Peyer's patch (tissue), 4 donors: ENCODE results near the gene CLEC4G. TPM values are rescaled to one million over a fixed set of nuclear protein-coding genes. Genes with fewer than 3 reads are reported as not detected.

Source experiments
- DNase-seq, 3 donors: peaks; one replicate each; pipeline ENCODE4 v3.0.0-alpha.2; 2017 to 2019
- H3K27ac ChIP-seq, 4 donors: fragments of 200-600 bp; sonication (generic); one replicate each; pipeline ENCODE4 v1.5.1; 2016 to 2019
- H3K27me3 ChIP-seq, 2 donors: fragments of 200-600 bp; sonication (generic); one replicate each; pipeline ENCODE4 v1.5.1; 2019
- H3K36me3 ChIP-seq, 3 donors: fragments of 200-600 bp; sonication (generic); one replicate each; pipeline ENCODE4 v1.5.1; 2016 to 2019
- H3K4me1 ChIP-seq, 4 donors: fragments of 200-600 bp; sonication (generic); one replicate each; pipeline ENCODE4 v1.5.1; 2016 to 2019
- H3K4me3 ChIP-seq, 4 donors: fragments of 200-600 bp; sonication (generic); 1 replicate in 3 of 4; 2 replicates in 1 of 4; pipeline ENCODE4 v1.5.1; 2016 to 2019; ENCODE audit warnings: mild to moderate bottlenecking in 1 of 4
- H3K9me3 ChIP-seq, 4 donors: fragments of 200-600 bp; sonication (generic); one replicate each; pipeline ENCODE4 v1.5.1; 2016 to 2019; ENCODE audit warnings: mild to moderate bottlenecking in 1 of 4
- CTCF ChIP-seq, 6 experiments: fragments of 450-650 bp in 4 of 6; fragments of 200-600 bp in 2 of 6; sonication (generic) in 1 of 6; IDR thresholded peaks; one replicate each; pipeline ENCODE4 v1.5.1; 2017 to 2019; ENCODE audit warnings: antibody characterized with exemption in 6 of 6, mild to moderate bottlenecking in 3 of 6, moderate library complexity in 1 of 6
- POLR2A ChIP-seq, 2 donors: fragments of 450-650 bp; IDR thresholded peaks; one replicate each; pipeline ENCODE4 v1.5.1; 2017; ENCODE audit warnings: antibody characterized with exemption in 2 of 2, mild to moderate bottlenecking in 2 of 2, moderate library complexity in 2 of 2
- total RNA-seq, 4 donors: library from RNA; depleted of rRNA; stranded (reverse); fragments of >200 nt; gene quantifications; one replicate each; pipeline ENCODE4 v1.1.0, GENCODE V29; 2016

The CLEC4G gene
- total RNA-seq, 4 donors from 2014 or later, result 1.1 TPM; not detected in 3

DNA sequence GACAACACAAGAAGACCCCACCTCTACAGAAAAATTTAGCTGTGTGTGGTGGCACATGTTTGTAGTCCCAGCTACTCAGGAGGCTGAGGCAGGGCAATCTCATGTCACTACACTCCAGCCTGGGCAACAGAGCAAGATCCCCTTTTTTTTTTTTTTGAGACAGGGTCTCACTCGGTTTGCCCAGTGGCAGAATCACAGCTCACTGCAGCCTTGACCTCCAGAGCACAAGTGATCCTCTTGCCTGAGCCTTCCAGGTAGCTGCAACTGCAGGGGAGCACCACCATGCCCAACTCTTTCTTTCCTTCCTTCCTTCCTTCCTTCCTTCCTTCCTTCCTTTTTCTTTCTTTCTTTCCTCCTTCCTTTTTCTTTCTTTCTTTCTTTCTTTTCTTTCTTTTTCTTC is 4.2 kb upstream of the CLEC4G start:
- Histone ChIP-seq H3K4me1 (no peaks in the 10 kb centered on the region), H3K9me3 (no peaks in the 10 kb centered on the region)
- TF ChIP-seq POLR2A (IDR thresholded peaks at IDR 0.05) (no peak), CTCF (IDR thresholded peaks at IDR 0.05) (no peak)

GRCh38 chr19:7734220-7735203 is 2.6 kb upstream of the CLEC4G start:
- Histone ChIP-seq H3K4me1 (peaks cover 0 to 11% (median 3%) of the 10 kb centered on the region in 4 donors), H3K4me3 (no peak overlapping the region), H3K9me3 (no peaks in the 10 kb centered on the region), H3K27me3 (peaks cover 0 to 16% of the 10 kb centered on the region in 2 donors), H3K36me3 (no peaks in the 10 kb centered on the region), H3K27ac (no peak overlapping the region)
- DNase-seq, result peak in 1 of 3 donors; percentile 24
- TF ChIP-seq POLR2A (IDR thresholded peaks at IDR 0.05), result no peak
- no peak for TF ChIP-seq CTCF (IDR thresholded peaks at IDR 0.05)

More for the DNA sequence above, 4.2 kb upstream of the CLEC4G start:
- peak in 1 of 3 donors; percentile 6 for DNase-seq
- H3K27me3 ChIP-seq, result no peaks in the 10 kb centered on the region
- no peak overlapping the region for H3K4me3 ChIP-seq
- no peak overlapping the region for H3K27ac ChIP-seq
- H3K36me3 ChIP-seq, result no peaks in the 10 kb centered on the region

DNA sequence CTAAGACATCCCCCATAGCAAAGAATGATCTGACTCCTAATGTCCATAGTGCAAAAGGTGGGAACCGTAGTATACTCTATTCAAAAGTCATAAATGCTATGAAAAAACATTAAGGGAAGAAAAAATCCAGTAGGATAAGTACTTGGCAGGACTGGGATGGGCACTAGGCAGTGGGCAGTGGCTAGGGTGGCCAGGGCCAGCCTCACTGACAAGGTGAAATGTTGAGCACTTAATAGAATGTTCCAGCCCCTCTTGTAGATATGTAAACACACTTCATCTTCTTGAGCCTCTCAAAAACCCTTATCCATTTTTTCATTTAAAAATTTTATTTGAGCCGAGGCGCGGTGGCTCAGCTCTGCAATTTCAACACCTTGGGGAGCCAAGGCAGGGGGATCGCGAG is 1.5 kb upstream of the CLEC4G start:
- TF ChIP-seq CTCF (IDR thresholded peaks at IDR 0.05), result no peak
- TF ChIP-seq POLR2A (IDR thresholded peaks at IDR 0.05), result no peak
- Histone ChIP-seq H3K27ac (no peak overlapping the region), H3K9me3 (no peaks in the 10 kb centered on the region), H3K27me3 (peaks cover 0 to 26% of the 10 kb centered on the region in 2 donors), H3K36me3 (no peaks in the 10 kb centered on the region), H3K4me1 (peaks cover 0 to 11% (median 3%) of the 10 kb centered on the region in 4 donors), H3K4me3 (no peak overlapping the region)
- no peak for DNase-seq

DNA sequence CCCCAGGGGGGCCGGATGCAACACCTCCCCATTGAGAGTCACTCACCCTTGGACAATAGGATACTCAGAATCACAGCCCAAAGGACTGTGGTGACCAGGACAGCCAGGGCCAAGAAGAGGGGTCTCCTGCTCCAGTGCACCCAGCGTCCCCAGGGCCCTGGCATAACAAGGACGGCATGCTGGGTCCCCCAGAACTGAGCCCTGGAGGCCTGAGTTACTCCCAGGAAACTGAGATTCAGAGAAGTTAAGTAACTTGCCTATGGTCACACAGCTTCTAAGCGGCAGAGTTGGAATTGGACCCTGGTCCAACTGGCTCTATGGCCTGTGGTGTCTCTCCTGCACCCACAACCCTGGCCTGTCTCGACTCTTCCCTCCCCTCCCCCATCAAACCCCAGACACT is 295 bp downstream of the CLEC4G start:
- Histone ChIP-seq H3K4me3 (no peak overlapping the region), H3K9me3 (no peaks in the 10 kb centered on the region), H3K36me3 (no peaks in the 10 kb centered on the region), H3K4me1 (peaks cover 0 to 11% (median 3%) of the 10 kb centered on the region in 4 donors), H3K27ac (no peak overlapping the region), H3K27me3 (peaks cover 0 to 27% of the 10 kb centered on the region in 2 donors)
- TF ChIP-seq CTCF (IDR thresholded peaks at IDR 0.05), result no peak
- no peak for TF ChIP-seq POLR2A (IDR thresholded peaks at IDR 0.05)
- no peak for DNase-seq

- TF ChIP-seq POLR2A (IDR thresholded peaks at IDR 0.05), result no peak
- TF ChIP-seq CTCF (IDR thresholded peaks at IDR 0.05), result no peak
- Histone ChIP-seq H3K4me1 (peaks cover 0 to 11% (median 3%) of the 10 kb centered on the region in 4 donors), H3K27me3 (peaks cover 0 to 27% of the 10 kb centered on the region in 2 donors), H3K9me3 (no peaks in the 10 kb centered on the region), H3K36me3 (no peaks in the 10 kb centered on the region), H3K4me3 (no peak overlapping the region), H3K27ac (no peak overlapping the region)
- DNase-seq, result no peak
Observed at GRCh38 chr19:7731218-7731595, 703 bp downstream of the CLEC4G start.
